Skeletal muscle tissue (tissue), 4 donors: ENCODE data around the gene JMJD6. TPM values are rescaled to one million over a fixed set of nuclear protein-coding genes. Genes with fewer than 3 reads are reported as not detected.
A peak's percentile ranks its signal among the peaks of the same experiment; 100 is the strongest.
"Not testable (repeated sequence)": the region's sequence is repeated elsewhere in the genome, so short reads cannot be mapped to it uniquely, and the experiment has no call there.

Source experiments
- H3K27ac ChIP-seq: one replicate; pipeline ENCODE4 v1.7.0; 2013; ENCODE audit warnings: mild to moderate bottlenecking, low read depth, low read length, inconsistent platforms
- H3K27me3 ChIP-seq, 3 donors: one replicate each; pipeline ENCODE4 v1.7.0; 2013; ENCODE audit warnings: low read length in 3 of 3; ENCODE audit not compliant: control insufficient read depth in 3 of 3, insufficient read depth in 3 of 3
- H3K36me3 ChIP-seq, 3 donors: one replicate each; pipeline ENCODE4 v1.7.0; 2013; ENCODE audit warnings: low read length in 3 of 3; ENCODE audit not compliant: control insufficient read depth in 3 of 3, insufficient read depth in 3 of 3
- H3K4me1 ChIP-seq, 3 donors: one replicate each; pipeline ENCODE4 v1.7.0; 2013; ENCODE audit warnings: low read length in 3 of 3, mild to moderate bottlenecking in 3 of 3; ENCODE audit not compliant: control insufficient read depth in 3 of 3, insufficient read depth in 3 of 3
- H3K4me3 ChIP-seq, 3 donors: one replicate each; pipeline ENCODE4 v1.7.0; 2013; ENCODE audit warnings: low read length in 3 of 3
- H3K9ac ChIP-seq, 3 donors: one replicate each; pipeline ENCODE4 v1.7.0; 2013; ENCODE audit warnings: low read length in 3 of 3, mild to moderate bottlenecking in 3 of 3, moderate library complexity in 2 of 3, low read depth in 1 of 3
- H3K9me3 ChIP-seq, 3 donors: one replicate each; pipeline ENCODE4 v1.7.0; 2013; ENCODE audit warnings: low read length in 3 of 3; ENCODE audit not compliant: control insufficient read depth in 3 of 3
- total RNA-seq: library from RNA; depleted of rRNA; stranded (reverse); fragments of >200 nt; gene quantifications from one replicate; pipeline ENCODE4 v1.2.3, GENCODE V29; 2014
- donor health status: Osteomylitis.

JMJD6 gene
- total RNA-seq, 1 donor from 2014 or later, result 6.8 TPM

DNA sequence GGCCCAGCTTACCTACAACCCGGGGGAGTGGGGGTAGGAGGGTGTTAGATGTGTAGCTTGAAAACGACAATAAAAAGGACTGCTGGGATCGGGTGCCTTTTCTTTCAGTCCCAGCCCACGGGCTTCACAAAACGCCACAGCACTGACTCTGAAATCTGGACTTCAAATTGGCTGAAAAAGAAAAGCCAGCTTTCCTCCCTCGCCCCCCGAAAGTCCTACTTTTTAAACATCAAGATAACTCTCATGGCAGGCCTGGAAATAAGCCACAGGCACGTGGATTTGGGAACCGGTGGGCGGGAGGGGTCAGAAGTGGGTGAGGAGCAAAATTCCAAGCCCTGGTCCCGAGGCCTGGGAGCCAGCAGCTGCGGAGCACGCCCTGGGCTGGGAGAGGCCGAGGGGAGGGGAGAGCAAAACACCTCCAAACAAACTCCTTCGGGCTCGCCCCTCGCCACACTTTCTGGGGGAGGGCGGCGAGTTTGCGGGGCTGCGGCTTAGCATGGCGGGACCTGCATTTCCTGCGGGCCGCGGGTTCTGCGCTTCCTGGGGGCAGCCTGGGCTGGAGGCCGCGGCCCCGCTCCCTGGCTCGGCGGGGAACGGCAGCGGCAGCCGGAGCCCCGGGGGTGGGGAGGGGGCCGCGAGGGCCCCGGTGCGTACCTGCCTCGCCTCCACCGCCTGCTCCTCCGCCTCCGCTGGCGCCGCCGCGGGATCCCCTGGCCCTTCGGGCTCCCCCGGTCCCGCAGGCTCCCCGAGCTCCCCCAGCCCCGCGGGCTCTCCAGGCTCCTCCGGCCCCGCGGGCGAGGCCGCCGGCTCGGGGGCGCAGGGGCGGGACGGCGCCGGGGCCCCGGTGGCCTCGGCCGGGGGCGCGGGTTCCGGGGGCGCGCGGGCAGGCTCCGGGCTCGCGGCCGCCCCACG lies 16.2 kb downstream of the JMJD6 start:
- peaks cover 36 to 52% (median 38%) of the 10 kb centered on the region in 3 donors for H3K4me1 ChIP-seq

GRCh38 chr17:76709077-76709950 lies 17.1 kb downstream of the JMJD6 start:
- peaks cover 13 to 15% (median 15%) of the 10 kb centered on the region in 3 donors for H3K36me3 ChIP-seq
- H3K9me3 ChIP-seq, result no peaks in the 10 kb centered on the region
- peak overlapping the region; percentile 51 to 85 (median 66) for H3K4me3 ChIP-seq
- peak overlapping the region; percentile 83 for H3K27ac ChIP-seq
- peak overlapping the region; percentile 81 to 89 (median 85) for H3K9ac ChIP-seq
- no peaks in the 10 kb centered on the region for H3K27me3 ChIP-seq
- H3K4me1 ChIP-seq, result peaks cover 37 to 50% (median 37%) of the 10 kb centered on the region in 3 donors

More for the DNA sequence above, 16.2 kb downstream of the JMJD6 start:
- peak overlapping the region; percentile 51 to 85 (median 66) for H3K4me3 ChIP-seq
- peak overlapping the region; percentile 83 for H3K27ac ChIP-seq
- H3K27me3 ChIP-seq, H3K9me3 ChIP-seq: not testable (repeated sequence)
- peak overlapping the region; percentile 81 to 89 (median 85) for H3K9ac ChIP-seq
- peaks cover 15 to 19% (median 16%) of the 10 kb centered on the region in 3 donors for H3K36me3 ChIP-seq

- Histone ChIP-seq H3K36me3 (peaks cover 5 to 8% (median 5%) of the 10 kb centered on the region in 3 donors), H3K4me3 (peak overlapping the region; percentile 51 to 85 (median 66)), H3K27me3 (no peaks in the 10 kb centered on the region), H3K4me1 (peaks cover 37 to 50% (median 37%) of the 10 kb centered on the region in 3 donors), H3K9ac (peak overlapping the region; percentile 33 to 89 (median 81)), H3K9me3 (no peaks in the 10 kb centered on the region), H3K27ac (peak overlapping the region; percentile 83)
These were observed 18.2 kb downstream of the JMJD6 start for GRCh38 chr17:76707985-76708807.

GRCh38 chr17:76706817-76707216 lies 19.6 kb downstream of the JMJD6 start:
- Histone ChIP-seq H3K36me3 (peaks cover 0 to 5% (median 0%) of the 10 kb centered on the region in 3 donors), H3K27ac (no peak overlapping the region), H3K4me3 (no peak overlapping the region), H3K9me3 (no peaks in the 10 kb centered on the region), H3K9ac (no peak overlapping the region), H3K4me1 (peaks cover 33 to 49% (median 41%) of the 10 kb centered on the region in 3 donors), H3K27me3 (no peaks in the 10 kb centered on the region)

GRCh38 chr17:76704805-76705204 lies 21.6 kb downstream of the JMJD6 start:
- Histone ChIP-seq H3K9ac (peak overlapping the region in 1 of 3 donors; percentile 55), H3K4me3 (no peak overlapping the region), H3K27ac (no peak overlapping the region), H3K36me3 (peaks cover 0 to 5% (median 0%) of the 10 kb centered on the region in 3 donors), H3K27me3 (no peaks in the 10 kb centered on the region), H3K4me1 (peaks cover 42 to 54% (median 53%) of the 10 kb centered on the region in 3 donors), H3K9me3 (no peaks in the 10 kb centered on the region)

GRCh38 chr17:76702941-76703637 lies 23.3 kb downstream of the JMJD6 start:
- no peaks in the 10 kb centered on the region for H3K9me3 ChIP-seq
- H3K27me3 ChIP-seq, result no peaks in the 10 kb centered on the region
- peaks cover 42 to 53% (median 52%) of the 10 kb centered on the region in 3 donors for H3K4me1 ChIP-seq
- no peak overlapping the region for H3K4me3 ChIP-seq
- H3K27ac ChIP-seq, result no peak overlapping the region
- no peak overlapping the region for H3K9ac ChIP-seq
- H3K36me3 ChIP-seq, result no peaks in the 10 kb centered on the region

GRCh38 chr17:76702076-76702475 lies 24.3 kb downstream of the JMJD6 start:
- Histone ChIP-seq H3K36me3 (no peaks in the 10 kb centered on the region), H3K4me1 (peaks cover 42 to 54% (median 54%) of the 10 kb centered on the region in 3 donors), H3K9ac (no peak overlapping the region), H3K27me3 (no peaks in the 10 kb centered on the region), H3K27ac (peak overlapping the region; percentile 95), H3K9me3 (no peaks in the 10 kb centered on the region), H3K4me3 (no peak overlapping the region)

GRCh38 chr17:76701471-76701967 lies 24.9 kb downstream of the JMJD6 start:
- Histone ChIP-seq H3K9ac (peak overlapping the region; percentile 80 to 95 (median 86)), H3K4me3 (peak overlapping the region in 2 of 3 donors; percentile 58 to 80), H3K9me3 (no peaks in the 10 kb centered on the region), H3K27me3 (no peaks in the 10 kb centered on the region), H3K36me3 (no peaks in the 10 kb centered on the region), H3K4me1 (peaks cover 47 to 60% (median 54%) of the 10 kb centered on the region in 3 donors), H3K27ac (peak overlapping the region; percentile 95)
